Ovary (tissue), 9 donors: ENCODE measurements around the gene ALDH2. TPM values are rescaled to one million over a fixed set of nuclear protein-coding genes. Genes with fewer than 3 reads are reported as not detected.
A peak's percentile ranks its signal among the peaks of the same experiment; 100 is the strongest.

Source experiments
- DNase-seq, 5 donors: peaks; one replicate each; pipeline ENCODE4 v3.0.0-alpha.2; 2019 to 2020
- H3K27ac ChIP-seq, 2 donors: fragments of 200-600 bp; one replicate each; pipeline versions ENCODE4 v1.5.1 to v1.8.0; 2019 to 2022
- H3K27me3 ChIP-seq: fragments of 200-600 bp; one replicate; pipeline ENCODE4 v1.8.0; 2022
- H3K36me3 ChIP-seq: fragments of 200-600 bp; sonication (generic); one replicate; pipeline ENCODE4 v1.5.1; 2019
- H3K4me1 ChIP-seq: one replicate; pipeline ENCODE4 v1.8.1; 2013; ENCODE audit warnings: mild to moderate bottlenecking, moderate library complexity; ENCODE audit not compliant: insufficient read depth
- H3K4me3 ChIP-seq: fragments of 200-600 bp; sonication (generic); one replicate; pipeline ENCODE4 v1.5.1; 2017
- H3K9me3 ChIP-seq, 2 donors: fragments of 200-600 bp in 1 of 2; sonication (generic) in 1 of 2; one replicate each; pipeline versions ENCODE4 v1.5.1 to v1.8.1; 2013 to 2019; ENCODE audit warnings: mild to moderate bottlenecking in 1 of 2, moderate library complexity in 1 of 2
- CTCF ChIP-seq, 3 donors: fragments of 450-650 bp in 2 of 3; fragments of 200-600 bp in 1 of 3; IDR thresholded peaks; one replicate each; pipeline versions ENCODE4 v1.5.1 to v1.8.0; 2016 to 2022; ENCODE audit warnings: antibody characterized with exemption in 3 of 3, mild to moderate bottlenecking in 1 of 3
- EP300 ChIP-seq: sonication (generic); formaldehyde crosslinking; IDR thresholded peaks from one replicate; pipeline ENCODE4 v1.6.1; 2017; ENCODE audit warnings: antibody characterized with exemption
- POLR2A ChIP-seq: fragments of 450-650 bp; IDR thresholded peaks from one replicate; pipeline ENCODE4 v1.6.1; 2017; ENCODE audit warnings: antibody characterized with exemption, mild to moderate bottlenecking, moderate library complexity
- WGBS, 3 donors: extraction: QIAGEN DNeasy Blood & Tissue Kit in 1 of 3; methylation state at CpG; one replicate each; pipeline versions ENCODE4 v1.1.5 to v1.1.7; 2013 to 2017; 5-methylcytosine and 5-hydroxymethylcytosine counted together
- intact Hi-C, 4 donors: fragments of 100-400 bp; cut with DNase I; formaldehyde crosslinking; loops; one replicate each; pipeline versions ENCODE4 v1.11.0 to v1.15.1; 2022 to 2023
- polyA plus RNA-seq, 2 donors: library from polyadenylated mRNA; stranded (reverse); fragments of 200-250 nt in 1 of 2; fragments of 350-450 nt in 1 of 2; fragmentation: Illumina TruSeq in 1 of 2; extraction: RNeasy Lipid Tissue Mini Kit (QIAGEN cat#74804) in 1 of 2; gene quantifications; one replicate each; pipeline ENCODE4 v1.2.3, GENCODE V29; 2013 to 2014
- total RNA-seq, 7 donors: library from RNA; depleted of rRNA in 2 of 7; stranded (reverse); fragments of >200 nt in 2 of 7; fragmentation: NEBNext Ultra II Directional in 3 of 7; extraction: Animal tissue kit (Norgen Biotek cat#: 25700) in 3 of 7; gene quantifications; one replicate each; pipeline versions ENCODE4 v1.1.0 to v1.2.4, GENCODE V29; 2016 to 2023
- donor health status: DM: no; HTN: no; CAD: no; lungs with moderate emphysema.
- donor health status: DM: no; HTN: no; CAD: no.
- donor health status: Bipolar disorder and iron deficiency.
- donor health status: DM: yes; HTN: yes; CAD: no.
- donor health status: DM: no; HTN: no; CAD: no.
- donor health status: DM: yes; HTN: yes; CAD: no.

Gene ALDH2
- total and polyA plus RNA-seq, 9 donors: 46.7 to 154 (median 115) TPM

GRCh38 chr12:111842556-111843396, 76.0 kb downstream of the ALDH2 start:
- H3K4me3 ChIP-seq: peak overlapping the region; percentile 70
- intact Hi-C loops: no loop called here
- H3K27ac ChIP-seq: peak overlapping the region; percentile 94 to 96
- peak in 1 of 5 donors; percentile 28 for DNase-seq
- WGBS, 3 donors: 1 to 2% (median 1%) methylated on average over 30 to 44 of the region's 44 CpGs
- H3K4me1 ChIP-seq: peaks cover 4% of the 10 kb centered on the region
- no peak for TF ChIP-seq CTCF (IDR thresholded peaks at IDR 0.05)
- TF ChIP-seq EP300: no peak
- TF ChIP-seq POLR2A: no peak
- no peaks in the 10 kb centered on the region for H3K27me3 ChIP-seq
- H3K36me3 ChIP-seq: no peaks in the 10 kb centered on the region
- H3K9me3 ChIP-seq: no peaks in the 10 kb centered on the region

GRCh38 chr12:111846016-111846415, 79.3 kb downstream of the ALDH2 start:
- intact Hi-C loops: no loop called here
- Histone ChIP-seq H3K36me3 (no peaks in the 10 kb centered on the region), H3K9me3 (no peaks in the 10 kb centered on the region), H3K4me3 (no peak overlapping the region), H3K27ac (no peak overlapping the region), H3K4me1 (no peaks in the 10 kb centered on the region), H3K27me3 (no peaks in the 10 kb centered on the region)
- 53 to 59% (median 55%) methylated on average over 2 of the region's 2 CpGs for WGBS, 3 donors
- TF ChIP-seq EP300 (no peak), CTCF (IDR thresholded peaks at IDR 0.05) (no peak), POLR2A (no peak)
- no peak for DNase-seq

- TF ChIP-seq POLR2A (no peak), EP300 (no peak), CTCF (IDR thresholded peaks at IDR 0.05) (no peak)
- DNase-seq: no peak
- Histone ChIP-seq H3K36me3 (no peaks in the 10 kb centered on the region), H3K27ac (no peak overlapping the region), H3K9me3 (no peaks in the 10 kb centered on the region), H3K27me3 (no peaks in the 10 kb centered on the region), H3K4me3 (no peak overlapping the region), H3K4me1 (no peaks in the 10 kb centered on the region)
- WGBS, 3 donors: 84 to 95% (median 94%) methylated on average over 2 of the region's 2 CpGs
- intact Hi-C loops: no loop called here
These were observed 83.8 kb downstream of the ALDH2 start for GRCh38 chr12:111850526-111850925.

- 95 to 100% (median 100%) methylated on average over 2 of the region's 2 CpGs for WGBS, 3 donors
- intact Hi-C loops: no loop called here
These were observed 91.5 kb downstream of the ALDH2 start for GRCh38 chr12:111858186-111858585.

More at GRCh38 chr12:111858186-111858585, 91.5 kb downstream of the ALDH2 start:
- TF ChIP-seq POLR2A (no peak), EP300 (no peak), CTCF (IDR thresholded peaks at IDR 0.05) (no peak)
- DNase-seq: no peak
- Histone ChIP-seq H3K4me1 (peaks cover 4% of the 10 kb centered on the region), H3K4me3 (no peak overlapping the region), H3K27ac (no peak overlapping the region), H3K27me3 (no peaks in the 10 kb centered on the region), H3K36me3 (no peaks in the 10 kb centered on the region), H3K9me3 (no peaks in the 10 kb centered on the region)
